ENCODE measurements around the gene STX19. TPM values are rescaled to one million over a fixed set of nuclear protein-coding genes. Genes with fewer than 3 reads are reported as not detected.

STX19 gene
- total RNA-seq, 4 donors from 2014 or later = not detected

GRCh38 chr3:94015025-94015424 is 13.4 kb downstream of the STX19 start:
- Histone ChIP-seq H3K36me3 (peaks cover 0 to 4% (median 0%) of the 10 kb centered on the region in 3 donors), H3K9me3 (no peaks in the 10 kb centered on the region), H3K4me1 (no peaks in the 10 kb centered on the region), H3K27me3 (no peaks in the 10 kb centered on the region), H3K4me3 (no peak overlapping the region), H3K27ac (no peak overlapping the region)
- no peak for TF ChIP-seq POLR2A (IDR thresholded peaks at IDR 0.05)
- TF ChIP-seq EP300 (IDR thresholded peaks at IDR 0.05) = no peak
- TF ChIP-seq CTCF (IDR thresholded peaks at IDR 0.05) = no peak
- no peak for DNase-seq (ENCODE audit: low spot score in 2 of 2)
- 73 to 81% methylated on average over 1 of the region's 1 CpG for WGBS, 2 donors

GRCh38 chr3:94012185-94012584 is 16.2 kb downstream of the STX19 start:
- TF ChIP-seq CTCF (IDR thresholded peaks at IDR 0.05) (no peak), POLR2A (IDR thresholded peaks at IDR 0.05) (no peak), EP300 (IDR thresholded peaks at IDR 0.05) (no peak)
- H3K27ac ChIP-seq = no peak overlapping the region
- H3K27me3 ChIP-seq = no peaks in the 10 kb centered on the region
- H3K9me3 ChIP-seq = no peaks in the 10 kb centered on the region
- no peaks in the 10 kb centered on the region for H3K4me1 ChIP-seq
- DNase-seq (ENCODE audit: low spot score in 2 of 2) = no peak
- peaks cover 0 to 3% (median 0%) of the 10 kb centered on the region in 3 donors for H3K36me3 ChIP-seq
- no peak overlapping the region for H3K4me3 ChIP-seq
- 88 to 91% methylated on average over 1 of the region's 1 CpG for WGBS, 2 donors

GRCh38 chr3:94011233-94011711 is 17.1 kb downstream of the STX19 start:
- no peaks in the 10 kb centered on the region for H3K36me3 ChIP-seq
- 89% methylated on average over 3 of the region's 3 CpGs for WGBS, 2 donors
- H3K9me3 ChIP-seq = no peaks in the 10 kb centered on the region
- no peak for TF ChIP-seq EP300 (IDR thresholded peaks at IDR 0.05)
- TF ChIP-seq POLR2A (IDR thresholded peaks at IDR 0.05) = no peak
- no peak for TF ChIP-seq CTCF (IDR thresholded peaks at IDR 0.05)
- H3K27me3 ChIP-seq = no peaks in the 10 kb centered on the region
- no peak overlapping the region for H3K27ac ChIP-seq
- DNase-seq (ENCODE audit: low spot score in 2 of 2) = no peak
- no peaks in the 10 kb centered on the region for H3K4me1 ChIP-seq
- H3K4me3 ChIP-seq = no peak overlapping the region

- 95% methylated on average over 2 of the region's 2 CpGs for WGBS, 2 donors
- no peaks in the 10 kb centered on the region for H3K9me3 ChIP-seq
- no peaks in the 10 kb centered on the region for H3K36me3 ChIP-seq
- H3K27ac ChIP-seq = no peak overlapping the region
- no peaks in the 10 kb centered on the region for H3K27me3 ChIP-seq
- no peak for DNase-seq (ENCODE audit: low spot score in 2 of 2)
- no peak overlapping the region for H3K4me3 ChIP-seq
- peaks cover 0 to 9% (median 2%) of the 10 kb centered on the region in 4 donors for H3K4me1 ChIP-seq
- TF ChIP-seq POLR2A (IDR thresholded peaks at IDR 0.05) (no peak), CTCF (IDR thresholded peaks at IDR 0.05) (no peak), EP300 (IDR thresholded peaks at IDR 0.05) (no peak)
Observed at GRCh38 chr3:94009608-94010007, 18.8 kb downstream of the STX19 start.

GRCh38 chr3:94008253-94008652 is 20.1 kb downstream of the STX19 start:
- 93 to 94% methylated on average over 2 of the region's 2 CpGs for WGBS, 2 donors
- TF ChIP-seq EP300 (IDR thresholded peaks at IDR 0.05) = no peak
- TF ChIP-seq CTCF (IDR thresholded peaks at IDR 0.05) = no peak
- no peak for TF ChIP-seq POLR2A (IDR thresholded peaks at IDR 0.05)

More at GRCh38 chr3:94008253-94008652, 20.1 kb downstream of the STX19 start:
- DNase-seq (ENCODE audit: low spot score in 2 of 2) = no peak
- H3K36me3 ChIP-seq = no peaks in the 10 kb centered on the region
- H3K27ac ChIP-seq = no peak overlapping the region
- peaks cover 0 to 19% (median 2%) of the 10 kb centered on the region in 4 donors for H3K4me1 ChIP-seq
- H3K27me3 ChIP-seq = no peaks in the 10 kb centered on the region
- H3K9me3 ChIP-seq = no peaks in the 10 kb centered on the region
- H3K4me3 ChIP-seq = no peak overlapping the region

Data from tibial nerve (tissue), 4 donors.